ENCODE results near the gene CAMTA1. TPM values are rescaled to one million over a fixed set of nuclear protein-coding genes. Genes with fewer than 3 reads are reported as not detected.
A peak's percentile ranks its signal among the peaks of the same experiment; 100 is the strongest.

The CAMTA1 gene
- polyA plus RNA-seq, 1 donor (not counting 4 experiments of a cell fraction or from before 2014, with no cell fraction given) = 51.4 TPM

DNA sequence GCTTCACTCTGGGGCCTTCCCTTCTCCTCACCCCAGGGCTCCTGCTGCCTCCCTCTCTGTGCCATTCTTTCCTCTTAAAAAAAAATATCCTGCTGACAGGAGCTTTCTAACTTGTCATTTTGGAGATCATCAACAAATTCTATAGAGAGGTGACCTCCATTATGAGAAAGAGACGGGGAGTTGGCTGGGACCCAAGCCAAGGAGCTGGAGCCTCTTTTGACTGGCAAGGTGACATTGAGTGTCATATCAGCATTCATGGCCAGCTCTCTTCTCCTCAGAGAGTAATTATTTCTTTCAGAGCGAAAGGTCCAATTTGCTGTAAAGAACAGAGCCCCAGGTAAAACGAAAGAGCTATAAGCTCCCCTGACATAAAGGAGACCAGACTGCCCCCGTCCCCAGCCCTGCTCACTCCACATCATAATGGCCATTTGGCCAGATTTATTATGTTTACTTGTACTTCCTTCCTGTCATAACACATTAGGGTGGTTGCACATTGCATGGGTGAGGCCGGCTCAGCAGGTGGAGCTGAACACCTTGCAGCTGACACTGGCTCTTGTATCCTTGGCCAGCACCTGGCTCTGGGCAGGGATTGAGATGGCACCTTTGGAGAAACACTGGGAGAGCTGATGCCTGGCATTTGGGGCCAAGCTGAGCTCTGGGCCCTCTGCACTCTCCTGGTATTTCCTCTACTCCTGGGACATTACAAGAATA lies 581.9 kb downstream of the CAMTA1 start:
- Histone ChIP-seq H3K36me3 (ENCODE audit: control insufficient read depth in 2 of 2, extremely low read depth in 1 of 2, insufficient read depth in 2 of 2, low read length in 2 of 2) (no peaks in the 10 kb centered on the region), H3K9me3 (ENCODE audit: control insufficient read depth, low read depth, low read length) (no peaks in the 10 kb centered on the region), H3K4me1 (ENCODE audit: control insufficient read depth, extremely low read depth, insufficient read depth, low read length) (no peaks in the 10 kb centered on the region), H2AFZ (ENCODE audit: control insufficient read depth, low read length) (no peak overlapping the region), H3K4me3 (ENCODE audit: control insufficient read depth in 2 of 3, extremely low read depth in 1 of 3, insufficient read depth in 2 of 3, low read depth in 1 of 3, low read length in 3 of 3) (no peak overlapping the region), H3K9ac (ENCODE audit: control insufficient read depth, extremely low read depth, insufficient read depth, low read length) (no peak overlapping the region), H4K20me1 (ENCODE audit: control insufficient read depth, extremely low read depth, insufficient read depth, low read length) (no peaks in the 10 kb centered on the region), H3K27me3 (ENCODE audit: control insufficient read depth, extremely low read depth, insufficient read depth, low read length) (no peaks in the 10 kb centered on the region), H3K27ac (ENCODE audit: control insufficient read depth, insufficient read depth, low read length) (no peak overlapping the region), H3K9me1 (ENCODE audit: control insufficient read depth, extremely low read depth, insufficient read depth, low read length) (no peaks in the 10 kb centered on the region), H3K4me2 (ENCODE audit: control insufficient read depth, extremely low read depth, insufficient read depth, low read depth, low read length) (no peak overlapping the region), H3K79me2 (ENCODE audit: control insufficient read depth, insufficient read depth, low read length) (no peaks in the 10 kb centered on the region)
- no peak for DNase-seq (ENCODE audit: low read depth, low spot score)
- dilution Hi-C loops (cut with MboI; ENCODE audit: extremely low pct_ligation_motif_present, low sequenced_read_pairs) = no loop called here
- TF ChIP-seq, protein P1, sequence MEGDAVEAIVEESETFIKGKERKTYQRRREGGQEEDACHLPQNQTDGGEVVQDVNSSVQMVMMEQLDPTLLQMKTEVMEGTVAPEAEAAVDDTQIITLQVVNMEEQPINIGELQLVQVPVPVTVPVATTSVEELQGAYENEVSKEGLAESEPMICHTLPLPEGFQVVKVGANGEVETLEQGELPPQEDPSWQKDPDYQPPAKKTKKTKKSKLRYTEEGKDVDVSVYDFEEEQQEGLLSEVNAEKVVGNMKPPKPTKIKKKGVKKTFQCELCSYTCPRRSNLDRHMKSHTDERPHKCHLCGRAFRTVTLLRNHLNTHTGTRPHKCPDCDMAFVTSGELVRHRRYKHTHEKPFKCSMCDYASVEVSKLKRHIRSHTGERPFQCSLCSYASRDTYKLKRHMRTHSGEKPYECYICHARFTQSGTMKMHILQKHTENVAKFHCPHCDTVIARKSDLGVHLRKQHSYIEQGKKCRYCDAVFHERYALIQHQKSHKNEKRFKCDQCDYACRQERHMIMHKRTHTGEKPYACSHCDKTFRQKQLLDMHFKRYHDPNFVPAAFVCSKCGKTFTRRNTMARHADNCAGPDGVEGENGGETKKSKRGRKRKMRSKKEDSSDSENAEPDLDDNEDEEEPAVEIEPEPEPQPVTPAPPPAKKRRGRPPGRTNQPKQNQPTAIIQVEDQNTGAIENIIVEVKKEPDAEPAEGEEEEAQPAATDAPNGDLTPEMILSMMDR (optimal IDR thresholded peaks at IDR 0.05 in 1 of 3, IDR thresholded peaks at IDR 0.05 in 1 of 3, conservative IDR thresholded peaks at IDR 0.05 in 1 of 3; ENCODE audit: extremely low read depth in 1 of 3, insufficient read depth in 2 of 3, low read length in 3 of 3) = peak in 1 of 3 experiments; percentile 5
- TF ChIP-seq EZH2 (IDR thresholded peaks at IDR 0.05; ENCODE audit: low read length) = no peak
- no peak for FAIRE-seq

DNA sequence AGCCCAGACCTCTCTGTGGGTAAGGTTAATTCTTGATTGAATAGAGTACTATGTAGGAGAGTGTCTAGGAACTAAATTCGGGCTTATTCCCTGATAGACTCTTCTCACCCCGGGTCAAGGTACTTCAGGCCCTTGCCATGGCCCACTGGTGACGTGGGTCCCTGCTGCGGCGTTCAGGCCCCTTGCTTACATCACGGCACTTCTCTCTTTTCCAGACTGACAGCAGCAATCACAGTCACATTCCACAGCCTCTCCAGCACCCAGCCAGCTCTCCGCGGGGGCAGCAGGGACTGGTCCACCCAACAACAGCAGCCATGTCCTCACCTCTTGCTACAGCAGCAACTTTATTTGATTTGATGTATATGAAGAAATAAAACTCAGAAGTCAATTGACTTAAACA lies 584.6 kb downstream of the CAMTA1 start:
- Histone ChIP-seq H3K4me1 (ENCODE audit: control insufficient read depth, extremely low read depth, insufficient read depth, low read length) (peaks cover 12% of the 10 kb centered on the region), H3K9ac (ENCODE audit: control insufficient read depth, extremely low read depth, insufficient read depth, low read length) (no peak overlapping the region), H3K27ac (ENCODE audit: control insufficient read depth, insufficient read depth, low read length) (no peak overlapping the region), H3K4me3 (ENCODE audit: control insufficient read depth in 2 of 3, extremely low read depth in 1 of 3, insufficient read depth in 2 of 3, low read depth in 1 of 3, low read length in 3 of 3) (no peak overlapping the region), H3K9me3 (ENCODE audit: control insufficient read depth, low read depth, low read length) (no peaks in the 10 kb centered on the region), H2AFZ (ENCODE audit: control insufficient read depth, low read length) (no peak overlapping the region), H3K36me3 (ENCODE audit: control insufficient read depth in 2 of 2, extremely low read depth in 1 of 2, insufficient read depth in 2 of 2, low read length in 2 of 2) (no peaks in the 10 kb centered on the region), H3K79me2 (ENCODE audit: control insufficient read depth, insufficient read depth, low read length) (no peaks in the 10 kb centered on the region), H3K4me2 (ENCODE audit: control insufficient read depth, extremely low read depth, insufficient read depth, low read depth, low read length) (no peak overlapping the region), H3K27me3 (ENCODE audit: control insufficient read depth, extremely low read depth, insufficient read depth, low read length) (no peaks in the 10 kb centered on the region), H3K9me1 (ENCODE audit: control insufficient read depth, extremely low read depth, insufficient read depth, low read length) (no peaks in the 10 kb centered on the region), H4K20me1 (ENCODE audit: control insufficient read depth, extremely low read depth, insufficient read depth, low read length) (no peaks in the 10 kb centered on the region)
- FAIRE-seq = no peak
- no peak for DNase-seq (ENCODE audit: low read depth, low spot score)
- TF ChIP-seq EZH2 (IDR thresholded peaks at IDR 0.05; ENCODE audit: low read length) = no peak
- TF ChIP-seq, protein P1 (optimal IDR thresholded peaks at IDR 0.05 in 1 of 3, IDR thresholded peaks at IDR 0.05 in 1 of 3, conservative IDR thresholded peaks at IDR 0.05 in 1 of 3; ENCODE audit: extremely low read depth in 1 of 3, insufficient read depth in 2 of 3, low read length in 3 of 3) = no peak
- dilution Hi-C loops (cut with MboI; ENCODE audit: extremely low pct_ligation_motif_present, low sequenced_read_pairs) = no loop called here

Measured in keratinocyte (primary cell).